Activated T-helper 1 cell treated with anti-CD3 and anti-CD28 coated beads, Interleukin-2, amount 50 U/mL, for 16 hours (primary cell): Measurements from ENCODE around the gene ZCCHC14.

Experiments
- DNase-seq, 2 donors: peaks; one replicate each; pipeline ENCODE4 v3.0.0-alpha.2; 2020; ENCODE audit warnings: low read depth in 1 of 2, low spot score in 1 of 2

ZCCHC14 gene

DNA sequence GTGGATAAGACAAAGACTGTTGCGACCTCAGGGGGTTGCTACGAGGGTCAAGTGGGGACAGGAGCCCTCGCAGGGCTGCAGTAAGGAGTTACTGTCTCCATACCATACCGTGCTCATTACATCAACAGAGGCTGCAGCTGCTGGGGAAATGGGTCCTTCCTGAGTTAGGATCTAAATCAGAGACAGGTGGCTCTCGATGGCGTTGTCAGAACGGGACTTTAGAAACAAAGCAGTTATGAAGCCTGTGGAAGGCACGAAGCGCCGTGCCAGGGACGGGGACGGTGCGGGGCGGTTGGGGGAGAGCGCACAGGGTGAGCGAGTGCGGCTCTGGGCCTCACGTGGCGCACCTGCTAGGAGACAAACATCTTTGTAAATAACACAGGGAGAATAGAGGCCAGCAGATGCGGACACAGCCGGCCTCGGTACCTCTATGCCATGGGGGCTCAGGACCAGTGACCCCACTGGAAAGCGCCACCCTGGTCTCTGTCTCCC lies 34.4 kb downstream of the ZCCHC14 start:
- no peak for DNase-seq

DNA sequence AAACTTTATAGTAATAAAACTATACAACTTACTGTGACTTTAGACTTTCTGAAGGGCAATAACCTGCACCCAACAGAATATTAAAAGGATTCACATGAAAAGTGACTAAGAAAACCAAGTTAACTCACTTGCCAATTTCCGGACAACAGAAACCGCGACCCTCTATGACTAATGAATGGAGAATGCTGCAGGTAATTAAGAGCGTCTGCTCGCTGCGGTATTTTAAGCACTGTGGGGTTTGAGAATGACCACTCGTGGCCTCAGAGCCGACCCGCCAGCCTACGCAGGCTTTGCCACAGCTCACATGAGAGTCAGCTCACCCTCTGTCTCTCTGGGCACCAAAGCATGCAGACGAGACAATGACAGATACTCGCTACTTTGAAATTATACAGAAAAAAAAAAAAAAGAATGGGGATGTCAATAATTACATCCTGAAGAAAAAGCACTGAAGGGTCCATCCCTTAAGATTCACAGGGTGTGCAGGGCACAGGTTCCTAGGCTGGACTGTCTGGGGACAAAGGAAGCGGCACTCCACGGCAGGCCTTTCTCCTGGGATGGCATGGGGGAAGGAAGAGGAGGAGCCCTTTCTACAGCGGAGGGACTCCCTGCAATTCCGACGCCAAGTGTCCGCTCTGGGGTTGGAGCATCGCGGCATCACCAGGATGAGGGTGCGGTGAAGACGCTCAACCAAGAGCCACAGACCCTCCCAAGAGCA lies 35.0 kb downstream of the ZCCHC14 start:
- peak in 1 of 2 donors; percentile 26 for DNase-seq

DNA sequence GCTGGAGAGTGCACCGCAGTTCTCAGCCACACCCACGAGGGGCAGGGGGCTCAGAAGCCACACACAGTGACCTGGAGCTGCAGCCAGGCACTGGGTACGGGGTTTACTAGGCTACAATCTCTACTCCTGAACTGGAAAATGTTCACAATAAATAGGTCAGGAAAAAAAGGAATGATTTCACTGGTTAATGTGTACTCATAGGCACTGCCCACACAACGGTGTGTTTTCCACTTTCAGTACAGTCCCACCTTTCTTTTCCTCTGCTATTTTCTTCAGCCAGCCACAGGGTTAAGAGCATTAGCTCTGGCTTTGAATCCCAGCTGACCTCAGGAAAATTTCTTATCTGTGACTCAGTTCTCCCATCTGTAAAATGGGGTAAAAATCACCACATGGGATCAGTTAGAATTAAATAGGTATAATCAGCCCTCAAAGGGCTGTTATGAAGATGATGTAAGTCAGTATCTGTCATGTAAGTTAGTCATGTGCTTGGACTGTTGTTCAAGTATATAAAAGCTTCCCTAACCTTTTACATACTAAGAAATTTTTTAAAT lies 35.7 kb downstream of the ZCCHC14 start:
- DNase-seq = no peak

DNA sequence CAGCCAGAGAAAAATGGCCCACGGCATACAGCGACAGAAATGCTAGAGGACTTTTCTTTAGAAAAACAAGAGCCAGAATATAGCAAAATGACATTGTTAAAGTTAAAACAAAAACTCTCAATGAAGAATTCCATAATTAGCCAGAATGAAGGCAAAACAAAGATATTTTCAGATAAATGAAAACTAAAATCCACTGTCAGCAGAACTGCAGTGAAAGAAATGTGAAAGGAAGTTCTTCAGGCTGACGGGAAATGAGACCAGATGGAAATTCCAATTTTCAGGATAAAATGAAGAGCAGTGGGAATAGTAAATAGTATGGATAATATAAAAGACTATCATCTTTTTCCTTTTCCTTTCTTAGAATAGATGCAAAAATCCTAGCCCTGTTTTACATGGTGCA lies 38.4 kb downstream of the ZCCHC14 start:
- no peak for DNase-seq

DNA sequence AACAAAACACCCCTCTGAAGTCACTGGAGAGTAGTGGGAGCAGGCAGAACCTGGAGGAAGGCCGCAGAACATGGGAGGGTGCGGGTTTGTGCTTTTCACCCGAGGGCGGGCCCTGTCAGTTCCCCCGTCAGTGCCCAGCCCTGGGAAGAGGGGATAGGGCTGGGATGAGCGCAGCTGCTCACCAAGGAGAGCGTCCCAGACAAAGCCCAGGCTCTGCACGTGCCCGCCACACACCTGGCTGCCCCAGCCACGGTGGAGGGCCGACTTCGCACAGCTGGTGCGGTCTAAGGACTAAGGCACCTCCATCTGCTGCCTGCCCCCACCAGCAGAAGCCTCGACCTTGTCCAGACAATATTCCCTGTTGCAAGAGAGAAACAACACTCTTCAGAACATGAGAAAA lies 39.5 kb downstream of the ZCCHC14 start:
- no peak for DNase-seq

DNA sequence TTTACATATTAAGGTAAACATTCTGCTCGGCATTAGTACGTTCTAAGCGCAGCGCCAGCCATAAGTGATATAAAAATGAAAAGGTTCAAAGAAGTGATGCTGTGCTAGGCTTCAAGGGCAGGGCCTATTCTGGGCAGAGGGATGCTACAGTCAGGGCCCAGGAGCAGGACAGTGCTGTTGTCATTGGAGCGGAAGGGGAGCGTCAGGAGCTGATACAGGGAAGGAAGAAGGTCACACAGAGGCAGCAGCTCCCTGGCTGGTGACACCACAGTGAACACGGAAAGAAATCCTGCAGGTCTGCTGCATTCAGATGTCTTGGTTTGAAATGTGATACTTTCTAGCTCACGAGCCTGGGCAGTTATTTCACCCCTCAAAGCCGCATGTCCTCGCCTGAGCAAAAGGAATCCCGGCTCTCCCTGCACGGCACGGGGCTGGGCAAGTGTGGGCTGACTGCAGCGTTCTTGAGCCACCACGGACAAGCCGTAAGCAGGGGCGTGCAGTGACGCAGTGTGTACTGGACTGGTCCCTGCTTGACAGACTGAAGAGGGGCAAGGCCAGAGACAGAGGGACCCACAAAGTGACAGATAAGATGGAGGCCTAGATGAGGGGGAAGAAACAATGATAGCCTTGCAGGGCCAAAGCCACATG lies 41.1 kb downstream of the ZCCHC14 start:
- DNase-seq = no peak

DNA sequence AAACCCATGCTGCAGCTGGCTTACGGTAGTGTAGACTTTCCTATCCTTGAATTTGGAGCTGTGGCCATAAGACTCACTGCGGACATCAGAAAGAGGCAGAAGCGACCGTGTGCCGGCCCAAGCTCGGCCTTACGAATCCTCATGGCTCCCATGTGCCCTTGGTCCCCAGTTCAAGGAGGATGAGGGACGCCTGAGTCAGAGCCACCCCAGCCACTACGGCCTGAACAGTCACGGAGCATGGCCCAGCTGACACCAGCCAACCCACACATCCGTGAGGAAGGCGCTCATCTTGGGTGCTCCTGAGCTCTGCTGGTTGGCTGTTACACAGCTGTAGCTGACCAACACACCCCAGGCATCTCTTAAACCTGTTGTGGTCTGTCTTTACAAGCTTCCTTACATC lies 44.0 kb downstream of the ZCCHC14 start:
- no peak for DNase-seq

DNA sequence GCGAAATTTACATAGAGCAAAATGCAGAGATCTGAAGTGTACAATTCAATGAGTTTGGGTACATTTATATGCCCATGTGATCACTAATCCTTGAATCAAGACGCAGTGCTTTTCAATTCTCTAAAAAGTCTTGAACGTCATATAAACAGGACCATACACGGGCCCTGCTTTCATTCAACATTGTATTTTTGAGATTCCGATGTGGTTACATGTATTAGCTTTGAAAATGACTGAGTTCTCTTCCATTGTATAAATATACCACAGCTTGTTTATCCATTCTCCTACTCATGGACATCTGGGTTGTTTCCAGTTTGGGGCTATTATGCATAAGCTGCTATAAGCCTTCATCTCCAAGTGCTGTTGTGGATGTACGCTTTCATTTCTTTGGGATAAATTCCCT lies 45.5 kb downstream of the ZCCHC14 start:
- no peak for DNase-seq

DNA sequence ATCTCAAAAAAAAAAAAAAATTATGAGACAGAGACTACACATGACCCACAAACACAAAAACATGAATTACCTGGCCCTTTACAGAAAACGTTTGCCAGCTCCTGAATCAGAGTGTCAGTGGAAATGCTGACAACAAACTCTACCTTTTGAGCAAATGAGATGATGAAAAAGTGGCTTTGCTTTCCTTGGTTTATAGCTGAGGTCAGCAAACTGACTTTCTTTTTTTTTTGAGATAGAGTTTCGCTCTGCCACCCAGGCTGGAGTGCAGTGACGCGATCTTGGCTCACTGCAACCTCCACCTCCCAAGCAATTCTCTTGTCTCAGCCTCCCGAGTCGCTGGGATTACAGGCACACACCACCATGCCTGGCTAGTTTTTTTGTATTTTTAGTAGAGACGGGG lies 46.3 kb downstream of the ZCCHC14 start:
- no peak for DNase-seq

DNA sequence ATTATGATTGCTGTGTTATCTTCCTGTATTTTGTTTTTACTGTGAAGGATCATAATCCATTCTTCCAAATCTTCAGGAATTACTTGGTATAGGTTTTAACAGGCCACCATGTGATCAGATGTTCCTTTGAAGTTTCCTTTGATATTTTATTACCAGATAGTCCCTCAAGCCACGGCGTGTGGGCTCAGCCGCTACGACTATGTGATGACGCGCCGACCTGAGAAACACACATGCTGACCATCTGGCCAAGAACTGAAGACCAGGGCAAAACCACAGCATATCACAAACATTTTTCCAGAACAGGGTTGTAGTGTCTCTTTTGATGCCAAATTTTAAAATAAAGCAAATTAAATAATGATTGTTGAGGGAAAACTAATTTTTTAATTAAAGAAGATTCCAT lies 47.3 kb downstream of the ZCCHC14 start:
- no peak for DNase-seq

DNA sequence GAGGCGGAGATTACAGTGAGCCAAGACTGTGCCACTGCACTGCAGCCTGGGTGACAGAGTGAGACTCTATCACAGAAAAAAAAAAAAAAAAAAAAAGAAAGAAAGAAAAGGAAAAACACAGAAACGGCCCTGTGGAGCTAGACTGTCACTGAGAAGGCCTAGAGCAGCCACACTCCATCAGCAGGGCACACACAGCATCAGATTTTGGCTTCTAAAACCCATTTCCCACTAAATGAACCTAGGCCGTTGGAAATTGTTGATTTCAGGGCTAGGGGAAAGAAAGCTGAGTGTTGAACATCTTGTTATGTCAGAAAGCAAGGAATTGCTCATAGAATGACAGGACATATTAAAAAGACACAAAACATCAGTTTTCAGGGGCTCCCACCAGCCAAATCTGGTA lies 48.9 kb downstream of the ZCCHC14 start:
- DNase-seq = no peak

DNA sequence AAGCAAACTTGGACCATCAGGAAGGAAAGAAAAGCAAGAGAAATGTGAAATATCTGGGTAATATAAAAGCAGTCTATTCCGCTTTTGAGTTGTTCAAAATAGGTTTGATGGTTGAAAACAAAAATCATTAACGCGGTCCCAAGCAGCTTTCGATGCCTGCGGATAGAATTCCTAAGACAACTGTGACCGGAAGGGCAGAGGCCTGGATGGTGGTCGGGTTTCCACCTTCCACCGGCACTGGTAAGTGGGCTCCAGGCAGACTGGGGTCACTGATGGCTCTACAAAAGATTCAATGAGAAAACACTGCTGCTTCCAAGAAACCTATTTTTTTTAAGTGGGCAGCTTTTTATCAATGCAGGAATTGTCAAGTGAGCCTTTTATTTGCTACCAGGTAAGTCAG lies 49.8 kb downstream of the ZCCHC14 start:
- no peak for DNase-seq

DNA sequence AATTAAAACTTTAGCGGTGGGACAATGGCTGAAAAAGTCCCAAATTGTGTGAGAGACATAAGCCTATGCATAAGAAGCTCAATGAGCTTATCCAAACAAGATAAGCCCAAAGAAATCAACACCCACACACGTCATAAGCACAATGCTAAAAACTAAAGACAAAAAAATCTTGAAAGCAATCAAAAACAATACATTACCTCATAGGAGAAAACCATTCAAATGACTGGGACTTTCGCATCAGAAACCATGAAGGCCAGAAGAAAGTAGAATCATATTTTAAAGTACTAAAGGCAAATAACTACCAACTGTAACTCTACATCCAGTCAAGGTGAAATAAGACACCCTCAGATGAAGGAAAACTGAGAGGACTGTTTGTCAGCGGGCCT lies 50.2 kb downstream of the ZCCHC14 start:
- no peak for DNase-seq

DNA sequence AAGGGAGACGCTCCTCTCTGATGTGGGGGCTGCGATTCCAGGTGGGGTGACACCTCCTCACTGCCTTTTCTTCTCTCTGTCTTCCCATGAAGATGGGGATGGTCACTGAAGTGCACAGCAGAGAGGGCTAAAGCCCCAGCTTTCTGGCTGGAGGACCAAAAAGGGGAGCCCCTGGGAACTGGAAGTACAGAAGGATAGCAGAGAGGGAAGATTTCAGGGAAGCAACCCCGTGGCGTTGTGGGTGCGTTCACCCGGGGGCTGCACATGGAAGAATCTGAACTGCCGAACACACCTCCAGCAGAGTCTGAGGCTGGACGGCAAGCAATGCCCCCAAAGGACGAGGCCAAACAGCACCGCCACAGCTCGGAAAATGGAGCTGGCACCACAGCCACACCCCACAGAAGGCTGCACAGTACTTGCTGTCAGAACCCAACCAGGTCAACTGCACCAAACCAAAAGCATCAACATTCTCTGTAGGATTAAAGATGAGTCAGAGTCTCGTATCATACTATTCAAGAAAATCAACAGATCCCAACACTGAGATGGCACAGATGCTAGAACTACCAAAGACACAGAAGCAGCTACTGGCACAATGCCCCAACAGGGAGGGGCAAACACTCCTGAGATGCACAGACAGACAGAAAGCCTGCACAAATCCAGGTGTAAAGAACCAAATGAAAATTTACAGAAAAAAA lies 50.8 kb downstream of the ZCCHC14 start:
- DNase-seq = no peak

DNA sequence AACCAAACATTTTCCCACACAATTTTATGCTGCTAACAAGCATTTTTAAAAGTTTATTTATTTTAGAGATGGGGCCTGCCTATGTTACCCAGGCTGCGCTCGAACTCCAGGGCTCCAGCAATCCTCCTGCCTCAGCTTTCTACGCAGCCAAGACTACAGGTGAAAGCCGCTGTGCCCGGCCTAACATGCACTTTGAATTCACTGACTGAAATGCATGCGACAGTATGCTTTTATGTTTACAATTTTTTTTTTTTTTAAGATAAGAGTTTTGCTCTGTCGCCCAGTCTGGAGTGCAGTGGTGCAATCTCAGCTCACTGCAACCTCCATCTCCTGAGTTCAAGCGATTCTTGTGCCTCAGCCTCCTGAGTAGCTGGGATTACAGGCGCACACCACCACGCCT lies 52.9 kb downstream of the ZCCHC14 start:
- DNase-seq = no peak

DNA sequence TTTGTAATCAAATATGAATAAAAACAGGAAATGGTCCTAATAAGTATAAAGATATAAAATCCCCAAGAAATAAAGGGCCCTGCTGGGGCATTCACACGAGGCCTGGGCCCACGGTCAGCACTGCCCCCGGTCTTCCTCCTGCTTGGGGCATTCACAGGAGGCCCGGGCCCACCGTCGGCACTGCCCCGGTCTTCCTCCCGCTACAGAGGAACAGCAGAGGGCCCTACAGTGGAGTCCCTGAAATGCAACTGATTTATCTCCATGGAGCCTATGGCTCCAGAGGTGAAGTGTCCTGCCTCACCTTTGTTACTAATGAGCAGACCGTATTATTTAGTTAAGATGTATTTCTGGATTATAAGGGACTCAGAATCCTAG lies 54.2 kb downstream of the ZCCHC14 start:
- no peak for DNase-seq

DNA sequence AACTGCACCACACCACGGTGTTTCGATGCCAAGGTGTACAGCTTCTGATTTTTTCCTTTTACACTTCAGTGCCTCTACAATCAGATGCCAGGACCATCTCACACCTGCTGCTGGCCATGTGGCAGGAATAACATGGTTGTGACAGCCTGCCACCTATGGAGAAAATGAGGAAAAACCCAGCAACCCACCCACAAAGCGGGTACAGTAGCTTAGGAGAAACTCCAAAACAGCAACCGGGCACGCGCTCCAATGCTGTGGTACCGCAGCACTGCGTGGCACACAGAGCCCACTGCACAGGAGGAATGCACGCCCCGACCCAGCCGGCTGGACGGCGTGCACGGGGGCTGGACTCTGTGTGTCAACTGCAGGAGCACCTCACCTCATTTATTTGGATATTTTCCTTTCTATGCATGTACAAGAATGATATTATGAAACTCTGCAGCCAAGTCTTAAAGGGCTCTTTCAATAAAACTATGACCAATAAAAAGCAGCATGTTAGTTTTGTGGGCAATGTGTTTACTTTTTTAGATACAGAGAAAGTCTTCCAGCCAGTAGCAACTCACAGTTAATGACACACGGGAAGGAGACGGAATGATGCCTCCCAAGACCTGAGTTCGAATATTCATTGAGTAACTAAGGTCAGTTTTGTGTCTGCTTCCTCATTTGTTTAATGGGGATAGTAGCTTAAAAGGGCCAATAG lies 54.8 kb downstream of the ZCCHC14 start:
- no peak for DNase-seq

DNA sequence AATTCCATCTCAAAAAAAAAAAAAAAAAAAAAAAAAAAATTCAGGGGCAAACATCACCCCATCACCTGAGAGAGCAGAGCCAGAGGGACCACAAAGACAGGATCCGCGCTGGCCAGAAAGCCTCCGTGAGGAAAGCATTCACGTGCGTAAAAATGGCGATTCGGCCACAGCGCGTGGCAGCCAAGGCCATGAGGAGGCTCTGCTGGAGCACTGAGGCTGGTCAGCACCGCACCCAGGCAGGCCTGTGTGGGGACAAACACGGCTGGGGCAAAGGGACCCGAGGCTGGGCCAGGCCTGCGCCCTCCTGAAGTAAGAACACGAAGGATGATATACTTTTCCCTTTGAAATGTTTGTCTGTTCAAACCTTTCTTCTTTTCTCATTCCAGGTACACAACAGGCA lies 55.5 kb downstream of the ZCCHC14 start:
- no peak for DNase-seq

DNA sequence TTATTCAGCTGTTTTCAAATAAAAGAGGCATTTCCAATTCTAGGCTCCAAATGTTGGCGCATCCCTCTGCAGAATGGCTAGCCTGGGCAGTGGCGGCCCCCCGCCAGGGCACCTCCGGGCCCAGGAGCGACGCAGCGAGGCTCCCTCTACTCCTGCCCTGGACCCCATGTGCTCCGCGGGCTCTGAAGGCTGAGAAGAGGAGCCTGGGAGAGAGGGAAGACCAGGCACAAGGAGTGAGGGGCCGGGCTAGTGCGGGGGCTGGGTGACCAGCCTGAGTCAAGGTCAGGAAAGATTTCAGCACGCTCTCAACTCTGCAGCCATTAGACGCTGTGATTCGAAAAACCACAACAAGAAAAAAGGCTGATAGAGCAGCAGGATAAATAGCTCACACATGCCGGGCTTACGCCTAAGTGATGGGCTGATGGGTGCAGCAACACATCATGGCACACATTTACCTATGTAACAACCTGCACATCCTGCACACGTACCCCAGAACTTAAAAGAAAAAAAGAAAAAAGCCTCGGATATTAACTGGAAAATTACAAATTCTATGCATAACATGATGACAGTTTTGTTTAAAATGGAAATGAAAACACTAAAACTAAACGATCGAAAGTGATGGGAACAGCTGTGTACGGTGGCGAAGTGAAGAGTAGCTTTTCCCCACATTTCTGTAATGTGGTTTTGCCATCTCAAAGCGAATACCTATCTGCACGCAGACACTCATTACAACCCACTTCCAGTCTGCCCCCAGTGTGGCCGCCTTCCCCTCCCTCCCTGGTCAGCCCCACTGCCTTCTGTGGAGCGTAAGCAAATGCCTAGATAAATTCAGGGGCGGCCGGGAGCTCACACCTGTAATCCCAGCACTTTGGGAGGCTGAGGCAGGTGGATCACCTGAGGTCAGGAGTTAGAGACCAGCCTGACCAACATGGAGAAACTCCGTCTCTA lies 56.3 kb downstream of the ZCCHC14 start:
- no peak for DNase-seq
